HepG2 (cell line): Measurements from ENCODE around the gene NFKB2. TPM values are rescaled to one million over a fixed set of nuclear protein-coding genes. Genes with fewer than 3 reads are reported as not detected.

Experiments used
- KAT8 ChIP-seq: IDR thresholded peaks from 2 replicates; pipeline ENCODE4 v1.6.1; 2016; ENCODE audit warnings: missing genetic modification reagents, missing compliant biosample characterization
- KIAA2018 ChIP-seq: sonication (generic); formaldehyde crosslinking; IDR thresholded peaks from 2 replicates; pipeline ENCODE4 v1.5.0; 2020; ENCODE audit warnings: mild to moderate bottlenecking, missing genetic modification reagents, borderline replicate concordance
- MNT ChIP-seq: fragments of 450-650 bp; IDR thresholded peaks from 2 replicates; pipeline ENCODE4 v1.6.1; 2016
- POGK ChIP-seq: sonication (generic); formaldehyde crosslinking; conservative IDR thresholded peaks from 2 replicates; pipeline ENCODE4 v1.8.0; 2022; ENCODE audit warnings: mild to moderate bottlenecking, moderate library complexity, missing genetic modification reagents
- POLR2AphosphoS5 ChIP-seq: IDR thresholded peaks from 2 replicates; pipeline ENCODE4 v1.6.1; 2012; ENCODE audit warnings: low read depth, low read length
- PRDM4 ChIP-seq: sonication (generic); formaldehyde crosslinking; IDR thresholded peaks from 2 replicates; pipeline ENCODE4 v1.9.0; 2021; ENCODE audit warnings: missing genetic modification reagents, borderline replicate concordance
- ZNF207 ChIP-seq: fragments of 450-650 bp; IDR thresholded peaks from 2 replicates; pipeline ENCODE4 v1.6.1; 2016; ENCODE audit warnings: antibody characterized with exemption, borderline replicate concordance
- ZNF687 ChIP-seq: sonication (generic); formaldehyde crosslinking; IDR thresholded peaks from 2 replicates; pipeline ENCODE4 v1.5.1; 2020; ENCODE audit warnings: mild to moderate bottlenecking, missing genetic modification reagents, moderate library complexity
- ZNF720 ChIP-seq: sonication (generic); formaldehyde crosslinking; IDR thresholded peaks from 2 replicates; pipeline ENCODE4 v1.4.0; 2020; ENCODE audit warnings: missing genetic modification reagents
- polyA plus RNA-seq, 8 experiments: library from polyadenylated mRNA; depleted of rRNA in 3 of 8; stranded (reverse) in 7 of 8; unstranded in 1 of 8; fragments of >200 nt; fragmentation: Illumina TruSeq in 4 of 8; extraction: Trizol in 4 of 8; gene quantifications; 2 replicates each; pipeline versions ENCODE4 v1.2.1 to v1.2.3, GENCODE V29; 2011 to 2016; ENCODE audit warnings: low read depth in 4 of 8, missing spikeins in 1 of 8, mixed read lengths in 1 of 8; ENCODE audit not compliant: insufficient read depth in 1 of 8
- total RNA-seq, 5 experiments: library from RNA; depleted of rRNA; stranded (reverse); fragments of >200 nt; fragmentation: Illumina TruSeq; extraction: Trizol; gene quantifications; 2 replicates each; pipeline ENCODE4 v1.2.3, GENCODE V29; 2016; ENCODE audit warnings: low read depth in 1 of 5

The NFKB2 gene
- total and polyA plus RNA-seq, 2 of the 13 experiments (the other 11 are each of a cell fraction or from before 2014, with no cell fraction given) = 7.7 to 12.5 TPM

- TF ChIP-seq MNT (no peak), ZNF720 (CRISPR knock-in tag) (no peak), KIAA2018 (no peak), ZNF207 (no peak), POLR2AphosphoS5 (peak; percentile 65), PRDM4 (CRISPR knock-in tag) (no peak), KAT8 (peak; percentile 81; the same call in 1 of the 2 replicates), ZNF687 (CRISPR knock-in tag) (peak; percentile 97), POGK (CRISPR knock-in tag) (peak; percentile 90)
These were observed 3.9 kb downstream of the NFKB2 start (continued) for GRCh38 chr10:102399217-102400021.
